SK-N-SH (cell line): ENCODE data around the gene C4orf54. TPM values are rescaled to one million over a fixed set of nuclear protein-coding genes. Genes with fewer than 3 reads are reported as not detected.
A peak's percentile ranks its signal among the peaks of the same experiment; 100 is the strongest.

Source experiments
- CTCF ChIA-PET: fragments of 300-600, 350-600 bp; formaldehyde crosslinking; extraction: SDS; loops from one replicate; lab custom pipeline; 2021; lab: Yijun Ruan, JAX
- POLR2A ChIA-PET: fragments of 350-600 bp; sonication (Branson Sonifier 250); formaldehyde crosslinking; extraction: SDS; loops from one replicate; lab custom pipeline; 2020; ENCODE audit warnings: antibody characterized with exemption, inconsistent platforms; lab: Yijun Ruan, JAX
- DNase-seq: peaks from one replicate; pipeline ENCODE4 v3.0.0; 2012
- H2AFZ ChIP-seq: fragments of 200-600 bp; sonication (generic); 2 replicates; pipeline ENCODE4 v1.8.1; 2016; ENCODE audit warnings: antibody characterized with exemption, mild to moderate bottlenecking, low read depth
- H3F3A ChIP-seq: fragments of 200-600 bp; sonication (generic); replicated peaks from 2 replicates; pipeline ENCODE3; 2016; ENCODE audit warnings: antibody characterized with exemption, mild to moderate bottlenecking; ENCODE audit not compliant: insufficient read depth
- H3K27ac ChIP-seq, 2 experiments: fragments of 200-500 bp in 1 of 2; fragments of 200-600 bp in 1 of 2; sonication (Bioruptor generic) in 1 of 2; sonication (generic), shearing (Covaris generic) in 1 of 2; 2 replicates each; pipeline versions ENCODE4 v1.5.1 to v1.6.1; 2014 to 2016; ENCODE audit warnings: low read depth in 2 of 2, inconsistent platforms in 1 of 2, low read length in 1 of 2, mild to moderate bottlenecking in 1 of 2, mixed read lengths in 1 of 2
- H3K27me3 ChIP-seq: fragments of 200-600 bp; sonication (generic), shearing (Covaris generic); 2 replicates; pipeline ENCODE4 v1.6.1; 2016; ENCODE audit warnings: mixed run types; ENCODE audit not compliant: insufficient read depth
- H3K36me3 ChIP-seq, 2 experiments: fragments of 200-500 bp in 1 of 2; fragments of 200-600 bp in 1 of 2; sonication (Bioruptor generic) in 1 of 2; sonication (generic) in 1 of 2; replicated peaks in 1 of 2; 2 replicates each; pipeline versions ENCODE3 to v1.5.1; 2014 to 2016; ENCODE audit warnings: low read length in 1 of 2, mild to moderate bottlenecking in 1 of 2; ENCODE audit not compliant: insufficient read depth in 2 of 2, control insufficient read depth in 1 of 2
- H3K4me1 ChIP-seq, 2 experiments: fragments of 200-500 bp in 1 of 2; fragments of 200-600 bp in 1 of 2; sonication (Bioruptor generic) in 1 of 2; sonication (generic), shearing (Covaris generic) in 1 of 2; 2 replicates each; pipeline versions ENCODE4 v1.5.1 to v1.6.1; 2014 to 2016; ENCODE audit warnings: low read depth in 1 of 2, low read length in 1 of 2, mixed run types in 1 of 2; ENCODE audit not compliant: insufficient read depth in 2 of 2, control insufficient read depth in 1 of 2
- H3K4me2 ChIP-seq: fragments of 200-600 bp; sonication (generic), shearing (Covaris generic); 2 replicates; pipeline ENCODE4 v1.6.1; 2017; ENCODE audit warnings: mixed run types
- H3K4me3 ChIP-seq, 2 experiments: fragments of 200-500 bp in 1 of 2; fragments of 200-600 bp in 1 of 2; sonication (Bioruptor generic) in 1 of 2; sonication (generic), shearing (Covaris generic) in 1 of 2; 2 replicates each; pipeline versions ENCODE4 v1.5.1 to v1.8.1; 2014 to 2016; ENCODE audit warnings: low read depth in 2 of 2, inconsistent platforms in 1 of 2, low read length in 1 of 2, mild to moderate bottlenecking in 1 of 2, mixed read lengths in 1 of 2, moderate library complexity in 1 of 2
- H3K79me2 ChIP-seq: fragments of 200-600 bp; sonication (generic); 2 replicates; pipeline ENCODE4 v1.8.1; 2017; ENCODE audit warnings: mild to moderate bottlenecking; ENCODE audit not compliant: insufficient read depth
- H3K9ac ChIP-seq: fragments of 200-600 bp; sonication (generic); 2 replicates; pipeline ENCODE4 v1.6.1; 2017; ENCODE audit warnings: mixed run types
- H3K9me2 ChIP-seq: fragments of 200-600 bp; sonication (generic); 2 replicates; pipeline ENCODE4 v1.6.1; 2017; ENCODE audit warnings: mixed run types
- H3K9me3 ChIP-seq: fragments of 200-600 bp; sonication (generic); 2 replicates; pipeline ENCODE4 v1.6.1; 2017; ENCODE audit warnings: mixed run types, mild to moderate bottlenecking, moderate library complexity
- H4K20me1 ChIP-seq: fragments of 200-600 bp; sonication (generic); 2 replicates; pipeline ENCODE4 v1.6.1; 2017; ENCODE audit warnings: mild to moderate bottlenecking, mixed run types; ENCODE audit not compliant: insufficient read depth
- FOSL2 ChIP-seq: IDR thresholded peaks from 2 replicates; pipeline ENCODE4 v1.4.0; 2012; ENCODE audit warnings: low read depth, mild to moderate bottlenecking, moderate library complexity, borderline replicate concordance
- FOXM1 ChIP-seq: IDR thresholded peaks from 2 replicates; pipeline ENCODE4 v1.4.0; 2012; ENCODE audit warnings: low read depth, mild to moderate bottlenecking
- GABPA ChIP-seq: IDR thresholded peaks from 2 replicates; pipeline ENCODE4 v1.4.0; 2012; ENCODE audit warnings: low read depth, mild to moderate bottlenecking
- MXI1 ChIP-seq: IDR thresholded peaks from 2 replicates; pipeline ENCODE4 v1.6.1; 2012; ENCODE audit warnings: mild to moderate bottlenecking, low read depth, low read length, improper control_type of control experiment
- RCOR1 ChIP-seq: fragments of 150-350 bp; IDR thresholded peaks from 2 replicates; pipeline ENCODE4 v1.6.1; 2017; ENCODE audit warnings: antibody characterized with exemption, low read length
- RXRA ChIP-seq: IDR thresholded peaks from 2 replicates; pipeline ENCODE4 v1.4.0; 2012; ENCODE audit warnings: low read depth, mild to moderate bottlenecking, borderline replicate concordance
- SMC3 ChIP-seq: IDR thresholded peaks from 2 replicates; pipeline ENCODE4 v1.6.1; 2012; ENCODE audit warnings: low read depth, low read length, improper control_type of control experiment
- WGBS: methylation state at CpG from one replicate; pipeline ENCODE4 v1.1.6; 2017; ENCODE audit warnings: low lambda C conversion rate; 5-methylcytosine and 5-hydroxymethylcytosine counted together
- polyA plus RNA-seq, 3 experiments: library from polyadenylated mRNA; depleted of rRNA; stranded (reverse); fragments of >200 nt; gene quantifications; 2 replicates each; pipeline ENCODE4 v1.2.3, GENCODE V29; 2012
- TF ChIP-seq, protein P1 (sequence below): fragments of 200-600 bp; sonication (generic); IDR thresholded peaks from 2 replicates; pipeline ENCODE4 v1.6.1; 2017; ENCODE audit warnings: antibody characterized with exemption, mild to moderate bottlenecking, moderate library complexity
- TF ChIP-seq, protein P2 (sequence below): fragments of 150-350 bp; IDR thresholded peaks from 2 replicates; pipeline ENCODE4 v1.6.1; 2017; ENCODE audit warnings: antibody characterized with exemption, low read length, low read depth, borderline replicate concordance
- TF ChIP-seq, protein P3 (sequence below): IDR thresholded peaks from 2 replicates; pipeline ENCODE4 v1.4.0; 2012; ENCODE audit warnings: low read depth, borderline replicate concordance

C4orf54 gene
- polyA plus RNA-seq, 1 of the 3 experiments (the other 2 are of a cell fraction), result not detected

DNA sequence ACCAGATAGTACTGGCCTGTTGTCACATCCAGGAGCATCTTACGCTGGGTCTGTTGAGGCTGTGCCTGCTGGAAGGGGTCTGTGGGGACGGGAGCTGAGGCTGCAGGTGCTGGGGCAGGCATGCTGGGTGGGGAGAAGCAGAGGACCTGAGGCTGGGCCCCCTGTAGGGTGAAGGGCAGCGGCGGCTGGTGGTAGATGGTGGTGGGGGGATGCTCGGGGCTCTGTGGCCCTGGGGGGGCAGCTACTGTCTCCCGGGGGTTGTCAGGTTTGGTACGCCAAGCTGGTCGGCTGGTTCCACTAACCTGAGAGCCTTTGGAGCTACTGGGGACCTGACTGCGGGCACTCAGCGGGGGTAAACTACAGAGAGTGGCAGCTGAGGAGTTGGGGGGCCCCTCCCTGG, 7.8 kb downstream of the C4orf54 start:
- no peaks in the 10 kb centered on the region for H3K36me3 ChIP-seq
- H3K9me3 ChIP-seq, result no peaks in the 10 kb centered on the region
- ChIA-PET CTCF (interaction anchor here (1.3 kb wide), 1 partner anchor 10 kb away, joined by 5 read pairs; no protein-coding TSS in a partner anchor), POLR2A (no interaction called here)
- TF ChIP-seq, protein P1, sequence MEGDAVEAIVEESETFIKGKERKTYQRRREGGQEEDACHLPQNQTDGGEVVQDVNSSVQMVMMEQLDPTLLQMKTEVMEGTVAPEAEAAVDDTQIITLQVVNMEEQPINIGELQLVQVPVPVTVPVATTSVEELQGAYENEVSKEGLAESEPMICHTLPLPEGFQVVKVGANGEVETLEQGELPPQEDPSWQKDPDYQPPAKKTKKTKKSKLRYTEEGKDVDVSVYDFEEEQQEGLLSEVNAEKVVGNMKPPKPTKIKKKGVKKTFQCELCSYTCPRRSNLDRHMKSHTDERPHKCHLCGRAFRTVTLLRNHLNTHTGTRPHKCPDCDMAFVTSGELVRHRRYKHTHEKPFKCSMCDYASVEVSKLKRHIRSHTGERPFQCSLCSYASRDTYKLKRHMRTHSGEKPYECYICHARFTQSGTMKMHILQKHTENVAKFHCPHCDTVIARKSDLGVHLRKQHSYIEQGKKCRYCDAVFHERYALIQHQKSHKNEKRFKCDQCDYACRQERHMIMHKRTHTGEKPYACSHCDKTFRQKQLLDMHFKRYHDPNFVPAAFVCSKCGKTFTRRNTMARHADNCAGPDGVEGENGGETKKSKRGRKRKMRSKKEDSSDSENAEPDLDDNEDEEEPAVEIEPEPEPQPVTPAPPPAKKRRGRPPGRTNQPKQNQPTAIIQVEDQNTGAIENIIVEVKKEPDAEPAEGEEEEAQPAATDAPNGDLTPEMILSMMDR, result no peak
- TF ChIP-seq, protein P2, sequence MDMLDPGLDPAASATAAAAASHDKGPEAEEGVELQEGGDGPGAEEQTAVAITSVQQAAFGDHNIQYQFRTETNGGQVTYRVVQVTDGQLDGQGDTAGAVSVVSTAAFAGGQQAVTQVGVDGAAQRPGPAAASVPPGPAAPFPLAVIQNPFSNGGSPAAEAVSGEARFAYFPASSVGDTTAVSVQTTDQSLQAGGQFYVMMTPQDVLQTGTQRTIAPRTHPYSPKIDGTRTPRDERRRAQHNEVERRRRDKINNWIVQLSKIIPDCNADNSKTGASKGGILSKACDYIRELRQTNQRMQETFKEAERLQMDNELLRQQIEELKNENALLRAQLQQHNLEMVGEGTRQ, result no peak
- TF ChIP-seq FOSL2 (no peak), GABPA (no peak), RCOR1 (no peak), MXI1 (no peak)
- TF ChIP-seq, protein P3, sequence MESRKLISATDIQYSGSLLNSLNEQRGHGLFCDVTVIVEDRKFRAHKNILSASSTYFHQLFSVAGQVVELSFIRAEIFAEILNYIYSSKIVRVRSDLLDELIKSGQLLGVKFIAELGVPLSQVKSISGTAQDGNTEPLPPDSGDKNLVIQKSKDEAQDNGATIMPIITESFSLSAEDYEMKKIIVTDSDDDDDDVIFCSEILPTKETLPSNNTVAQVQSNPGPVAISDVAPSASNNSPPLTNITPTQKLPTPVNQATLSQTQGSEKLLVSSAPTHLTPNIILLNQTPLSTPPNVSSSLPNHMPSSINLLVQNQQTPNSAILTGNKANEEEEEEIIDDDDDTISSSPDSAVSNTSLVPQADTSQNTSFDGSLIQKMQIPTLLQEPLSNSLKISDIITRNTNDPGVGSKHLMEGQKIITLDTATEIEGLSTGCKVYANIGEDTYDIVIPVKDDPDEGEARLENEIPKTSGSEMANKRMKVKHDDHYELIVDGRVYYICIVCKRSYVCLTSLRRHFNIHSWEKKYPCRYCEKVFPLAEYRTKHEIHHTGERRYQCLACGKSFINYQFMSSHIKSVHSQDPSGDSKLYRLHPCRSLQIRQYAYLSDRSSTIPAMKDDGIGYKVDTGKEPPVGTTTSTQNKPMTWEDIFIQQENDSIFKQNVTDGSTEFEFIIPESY, result no peak
- peak; percentile 6 for DNase-seq
- H3K4me2 ChIP-seq, result no peak overlapping the region
- no peaks in the 10 kb centered on the region for H3K4me1 ChIP-seq
- no peak overlapping the region for H3K9ac ChIP-seq
- no peak overlapping the region for H2AFZ ChIP-seq
- H3K27me3 ChIP-seq, result no peaks in the 10 kb centered on the region
- no peak overlapping the region for H3K4me3 ChIP-seq
- H4K20me1 ChIP-seq, result no peaks in the 10 kb centered on the region
- no peaks in the 10 kb centered on the region for H3F3A ChIP-seq
- WGBS, result 55% methylated on average over 4 of the region's 10 CpGs
- H3K9me2 ChIP-seq, result no peaks in the 10 kb centered on the region
- H3K79me2 ChIP-seq, result no peaks in the 10 kb centered on the region
- no peak overlapping the region for H3K27ac ChIP-seq

DNA sequence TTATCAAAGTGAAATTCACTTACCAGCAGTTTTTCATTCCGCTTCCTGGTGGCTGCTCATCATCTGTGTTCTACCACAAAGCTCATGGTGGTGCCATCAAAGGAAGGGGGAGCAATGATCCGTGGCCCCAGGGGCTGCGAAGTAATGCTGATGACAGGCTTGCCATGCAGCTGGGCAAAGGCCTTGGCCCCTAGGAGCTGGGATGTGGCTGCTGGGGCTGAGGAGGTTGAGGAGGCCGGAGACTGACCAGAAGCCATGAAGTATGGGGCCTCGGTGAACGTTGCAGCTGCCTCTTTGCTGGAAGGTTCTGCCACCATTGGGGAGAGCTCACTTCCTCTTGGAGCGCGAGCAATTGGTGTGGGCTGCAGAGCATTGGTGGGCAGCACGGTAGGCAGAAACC, 8.4 kb downstream of the C4orf54 start:
- TF ChIP-seq SMC3 (no peak), RXRA (no peak), FOXM1 (no peak)
- H3K4me2 ChIP-seq, result no peak overlapping the region
- H3K4me1 ChIP-seq, result no peaks in the 10 kb centered on the region
- DNase-seq, result no peak
- H2AFZ ChIP-seq, result no peak overlapping the region
- H3K9me2 ChIP-seq, result no peaks in the 10 kb centered on the region
- 61% methylated on average over 9 of the region's 9 CpGs for WGBS
- H3K9me3 ChIP-seq, result no peaks in the 10 kb centered on the region
- no peak overlapping the region for H3K4me3 ChIP-seq
- no peak overlapping the region for H3K27ac ChIP-seq
- ChIA-PET CTCF (interaction anchor here (1.3 kb wide), 2 partner anchors 11 to 236 kb away, joined by 5 read pairs; no protein-coding TSS in a partner anchor), POLR2A (interaction anchor here (0.5 kb wide), 1 partner anchor 99 kb away, joined by 3 read pairs; no protein-coding TSS in a partner anchor)
- H3F3A ChIP-seq, result no peaks in the 10 kb centered on the region
- no peaks in the 10 kb centered on the region for H3K79me2 ChIP-seq
- no peak overlapping the region for H3K9ac ChIP-seq
- no peaks in the 10 kb centered on the region for H3K27me3 ChIP-seq
- H4K20me1 ChIP-seq, result no peaks in the 10 kb centered on the region
- H3K36me3 ChIP-seq, result no peaks in the 10 kb centered on the region
